IPS-18c (cell line): ENCODE results near the gene CAMK1D.

Source experiments
- H3K4me3 ChIP-seq: 2 replicates; pipeline ENCODE4 v1.7.0; 2013; ENCODE audit warnings: low read depth, mild to moderate bottlenecking, low read length, moderate library complexity; ENCODE audit not compliant: insufficient read depth
- H3K9me3 ChIP-seq: one replicate; pipeline ENCODE4 v1.6.1; 2013; ENCODE audit warnings: mild to moderate bottlenecking, low read length, moderate library complexity; ENCODE audit not compliant: control insufficient read depth, insufficient read depth

The CAMK1D gene

DNA sequence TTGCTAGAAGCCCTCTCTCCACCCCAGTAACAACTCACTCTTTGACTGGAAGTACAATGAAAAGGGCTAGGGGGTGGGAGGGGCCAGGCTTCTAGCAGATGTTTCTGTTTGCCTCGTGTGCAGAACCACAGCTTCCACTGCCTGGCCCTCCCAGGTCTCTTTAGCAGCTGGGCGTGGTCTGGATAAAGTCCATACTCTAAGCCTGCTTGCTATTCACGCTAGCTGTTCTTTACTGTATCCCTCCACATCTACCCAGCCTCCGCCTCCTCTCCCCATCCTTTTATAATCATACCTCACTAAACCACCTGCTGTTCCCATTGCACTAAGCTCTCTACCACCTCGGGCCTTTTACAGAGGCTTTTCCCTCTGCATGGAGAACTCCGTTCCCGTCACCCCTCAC lies 288.8 kb downstream of the CAMK1D start:
- Histone ChIP-seq H3K9me3 (no peaks in the 10 kb centered on the region), H3K4me3 (no peak overlapping the region)

- no peaks in the 10 kb centered on the region for H3K9me3 ChIP-seq
- no peak overlapping the region for H3K4me3 ChIP-seq
These were observed 289.4 kb downstream of the CAMK1D start for GRCh38 chr10:12638781-12639180.

DNA sequence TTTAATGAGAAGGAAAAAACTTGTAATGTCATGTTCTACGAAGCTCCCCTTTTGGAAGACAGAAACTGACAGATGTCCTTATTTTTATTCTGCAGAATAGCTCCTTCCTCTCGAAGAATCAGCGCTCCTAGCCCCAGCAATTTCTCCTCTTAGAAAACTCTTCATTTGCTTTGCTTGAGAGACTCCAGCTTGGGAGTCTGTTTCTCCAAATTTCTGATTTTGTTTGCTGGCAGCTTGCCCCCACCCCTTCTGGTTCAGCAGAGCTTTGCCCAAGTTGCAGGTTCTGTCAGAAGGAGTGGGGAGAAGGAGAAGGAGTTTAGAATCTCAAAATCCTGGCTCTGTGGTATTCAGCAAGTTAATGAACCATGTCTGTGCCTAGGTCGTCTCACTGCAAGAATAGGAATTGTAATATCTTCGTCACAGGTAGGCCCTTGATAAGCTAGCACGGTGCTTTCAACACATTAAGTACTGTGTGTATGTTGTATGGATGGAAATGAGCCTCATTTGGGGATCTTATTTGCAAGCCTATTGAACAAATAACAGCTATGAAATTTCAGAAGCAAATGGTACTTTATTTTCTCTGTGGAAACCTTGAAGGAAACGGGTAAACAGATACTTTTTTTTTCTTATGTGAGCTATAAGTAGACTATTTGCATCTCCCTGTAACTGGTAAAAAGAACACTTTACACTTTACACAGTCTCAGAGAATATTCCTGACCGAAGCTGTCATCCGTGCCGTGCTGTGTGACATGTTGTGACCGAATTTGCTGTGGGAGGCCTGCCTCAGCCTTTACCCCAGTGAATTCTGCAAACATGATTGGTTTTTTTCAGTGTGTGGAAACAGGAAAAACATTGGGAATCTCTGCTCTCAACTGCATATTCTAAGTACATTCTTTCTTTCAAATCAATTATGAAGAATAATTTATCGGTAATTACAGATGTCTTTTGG lies 290.9 kb downstream of the CAMK1D start:
- no peaks in the 10 kb centered on the region for H3K9me3 ChIP-seq
- no peak overlapping the region for H3K4me3 ChIP-seq

GRCh38 chr10:12642036-12642435 lies 292.7 kb downstream of the CAMK1D start:
- no peak overlapping the region for H3K4me3 ChIP-seq
- H3K9me3 ChIP-seq = no peaks in the 10 kb centered on the region

- no peak overlapping the region for H3K4me3 ChIP-seq
- no peaks in the 10 kb centered on the region for H3K9me3 ChIP-seq
These were observed 293.9 kb downstream of the CAMK1D start for GRCh38 chr10:12643279-12643678.

- H3K9me3 ChIP-seq = no peaks in the 10 kb centered on the region
- H3K4me3 ChIP-seq = no peak overlapping the region
These were observed 295.2 kb downstream of the CAMK1D start for GRCh38 chr10:12644380-12645144.

GRCh38 chr10:12645449-12645848 lies 296.1 kb downstream of the CAMK1D start:
- no peaks in the 10 kb centered on the region for H3K9me3 ChIP-seq
- no peak overlapping the region for H3K4me3 ChIP-seq

GRCh38 chr10:12649012-12649584 lies 299.8 kb downstream of the CAMK1D start:
- Histone ChIP-seq H3K4me3 (no peak overlapping the region), H3K9me3 (no peaks in the 10 kb centered on the region)

GRCh38 chr10:12650122-12650521 lies 300.8 kb downstream of the CAMK1D start:
- no peaks in the 10 kb centered on the region for H3K9me3 ChIP-seq

GRCh38 chr10:12650538-12651298 lies 301.4 kb downstream of the CAMK1D start:
- no peak overlapping the region for H3K4me3 ChIP-seq

More at GRCh38 chr10:12650122-12650521, 300.8 kb downstream of the CAMK1D start:
- no peak overlapping the region for H3K4me3 ChIP-seq

GRCh38 chr10:12655940-12656339 lies 306.6 kb downstream of the CAMK1D start:
- H3K4me3 ChIP-seq = no peak overlapping the region
- H3K9me3 ChIP-seq = no peaks in the 10 kb centered on the region

More at GRCh38 chr10:12650538-12651298, 301.4 kb downstream of the CAMK1D start:
- no peaks in the 10 kb centered on the region for H3K9me3 ChIP-seq

GRCh38 chr10:12656518-12657142 lies 307.3 kb downstream of the CAMK1D start:
- Histone ChIP-seq H3K9me3 (no peaks in the 10 kb centered on the region), H3K4me3 (no peak overlapping the region)

- H3K9me3 ChIP-seq = no peaks in the 10 kb centered on the region
- no peak overlapping the region for H3K4me3 ChIP-seq
These were observed 308.1 kb downstream of the CAMK1D start for GRCh38 chr10:12657489-12657888.

DNA sequence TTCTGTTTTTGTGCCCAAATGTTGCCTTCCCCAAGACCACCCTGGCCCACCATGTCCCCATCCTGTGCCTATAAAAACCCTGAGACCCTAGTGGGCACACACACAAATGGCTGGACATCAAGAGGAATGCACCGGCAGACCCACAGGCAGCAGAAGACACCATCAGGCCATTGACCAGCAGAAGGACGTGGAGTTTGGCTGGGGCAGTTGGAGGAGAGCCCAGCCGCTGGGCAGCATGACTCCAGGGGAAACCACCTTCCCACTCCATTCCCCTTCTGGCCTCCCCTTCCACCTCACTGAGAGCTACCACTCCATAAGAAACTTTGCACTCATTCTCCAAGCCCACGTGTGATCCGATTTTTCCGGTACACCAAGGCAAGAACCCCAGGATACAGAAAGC lies 309.2 kb downstream of the CAMK1D start:
- Histone ChIP-seq H3K4me3 (no peak overlapping the region), H3K9me3 (no peaks in the 10 kb centered on the region)

DNA sequence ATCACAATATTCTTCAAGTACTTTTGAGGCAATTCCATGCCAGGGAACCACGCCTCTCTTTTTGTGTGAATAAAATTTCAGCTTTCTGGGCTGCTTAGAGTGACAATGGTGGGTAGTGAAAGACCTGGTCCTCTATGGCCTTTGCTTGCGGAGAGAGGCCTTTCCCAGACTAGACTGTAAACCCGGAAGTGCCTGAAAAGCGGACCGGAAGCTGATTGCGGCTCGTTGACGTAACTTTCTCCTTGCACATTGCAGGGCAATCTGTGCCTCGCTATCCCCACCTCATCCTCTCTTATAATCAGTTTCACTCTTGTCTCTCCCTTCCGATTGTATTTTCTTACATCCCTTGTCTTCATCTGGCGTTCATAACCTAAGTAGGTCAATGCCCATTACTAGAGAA lies 310.4 kb downstream of the CAMK1D start:
- Histone ChIP-seq H3K9me3 (no peaks in the 10 kb centered on the region), H3K4me3 (no peak overlapping the region)

- Histone ChIP-seq H3K4me3 (no peak overlapping the region), H3K9me3 (no peaks in the 10 kb centered on the region)
These were observed 311.5 kb downstream of the CAMK1D start for GRCh38 chr10:12660812-12661211.

GRCh38 chr10:12661671-12662070 lies 312.3 kb downstream of the CAMK1D start:
- Histone ChIP-seq H3K9me3 (no peaks in the 10 kb centered on the region), H3K4me3 (no peak overlapping the region)
